HG02852 (cell line): ENCODE results near the gene UTS2R.
"Not testable (repeated sequence)": the region's sequence is repeated elsewhere in the genome, so short reads cannot be mapped to it uniquely, and the experiment has no call there.

Experiments
- ATAC-seq: cut with Tn5 transposase; IDR thresholded peaks from one replicate; pipeline ENCODE4 v1.9.1; 2021; ENCODE audit warnings: mild to moderate bottlenecking, moderate library complexity; ENCODE audit not compliant: unreplicated experiment

The UTS2R gene

GRCh38 chr17:82333279-82334171, 38.0 kb upstream of the UTS2R start, which contains the start of gene SECTM1:
Gene SECTM1, minus strand, starts transcription at chr17:82333766. Its CDS starts 6,526 bp downstream, at chr17:82327240.
- no peak for ATAC-seq

GRCh38 chr17:82334204-82334621, 37.4 kb upstream of the UTS2R start:
- no peak for ATAC-seq

GRCh38 chr17:82334622-82335394, 36.8 kb upstream of the UTS2R start:
- ATAC-seq: no peak

- no peak for ATAC-seq
Observed at GRCh38 chr17:82338858-82339633, 32.5 kb upstream of the UTS2R start.

GRCh38 chr17:82339634-82340580, 31.7 kb upstream of the UTS2R start:
- no peak for ATAC-seq

- ATAC-seq: no peak
Observed at GRCh38 chr17:82342361-82343079, 29.0 kb upstream of the UTS2R start.

GRCh38 chr17:82343560-82343959, 28.0 kb upstream of the UTS2R start:
- ATAC-seq: no peak

- no peak for ATAC-seq
Observed at GRCh38 chr17:82344175-82344907, 27.2 kb upstream of the UTS2R start.

- ATAC-seq: no peak
Observed at GRCh38 chr17:82345151-82345976, 26.2 kb upstream of the UTS2R start.

- ATAC-seq: no peak
Observed at GRCh38 chr17:82346342-82347300, 24.9 kb upstream of the UTS2R start.

- not testable (repeated sequence) for ATAC-seq
Observed at GRCh38 chr17:82347994-82348393, 23.6 kb upstream of the UTS2R start.

- no peak for ATAC-seq
Observed at GRCh38 chr17:82348434-82348833, 23.1 kb upstream of the UTS2R start.

- no peak for ATAC-seq
Observed at GRCh38 chr17:82348866-82349265, 22.7 kb upstream of the UTS2R start.

- ATAC-seq: no peak
Observed at GRCh38 chr17:82349287-82349701, 22.3 kb upstream of the UTS2R start.

- no peak for ATAC-seq
Observed at GRCh38 chr17:82350182-82351030, 21.2 kb upstream of the UTS2R start.

- no peak for ATAC-seq
Observed at GRCh38 chr17:82351254-82351712, 20.3 kb upstream of the UTS2R start.
